Islet of Langerhans (tissue), 1 donor: ENCODE measurements around the gene TASOR.
"Not testable (repeated sequence)": the region's sequence is repeated elsewhere in the genome, so short reads cannot be mapped to it uniquely, and the experiment has no call there.

ENCODE experiments used
- FAIRE-seq: peaks from one replicate; lab custom pipeline; 2011; peaks lifted over from hg19 to GRCh38; lab: Jason Lieb, UNC

Gene TASOR, protein sequence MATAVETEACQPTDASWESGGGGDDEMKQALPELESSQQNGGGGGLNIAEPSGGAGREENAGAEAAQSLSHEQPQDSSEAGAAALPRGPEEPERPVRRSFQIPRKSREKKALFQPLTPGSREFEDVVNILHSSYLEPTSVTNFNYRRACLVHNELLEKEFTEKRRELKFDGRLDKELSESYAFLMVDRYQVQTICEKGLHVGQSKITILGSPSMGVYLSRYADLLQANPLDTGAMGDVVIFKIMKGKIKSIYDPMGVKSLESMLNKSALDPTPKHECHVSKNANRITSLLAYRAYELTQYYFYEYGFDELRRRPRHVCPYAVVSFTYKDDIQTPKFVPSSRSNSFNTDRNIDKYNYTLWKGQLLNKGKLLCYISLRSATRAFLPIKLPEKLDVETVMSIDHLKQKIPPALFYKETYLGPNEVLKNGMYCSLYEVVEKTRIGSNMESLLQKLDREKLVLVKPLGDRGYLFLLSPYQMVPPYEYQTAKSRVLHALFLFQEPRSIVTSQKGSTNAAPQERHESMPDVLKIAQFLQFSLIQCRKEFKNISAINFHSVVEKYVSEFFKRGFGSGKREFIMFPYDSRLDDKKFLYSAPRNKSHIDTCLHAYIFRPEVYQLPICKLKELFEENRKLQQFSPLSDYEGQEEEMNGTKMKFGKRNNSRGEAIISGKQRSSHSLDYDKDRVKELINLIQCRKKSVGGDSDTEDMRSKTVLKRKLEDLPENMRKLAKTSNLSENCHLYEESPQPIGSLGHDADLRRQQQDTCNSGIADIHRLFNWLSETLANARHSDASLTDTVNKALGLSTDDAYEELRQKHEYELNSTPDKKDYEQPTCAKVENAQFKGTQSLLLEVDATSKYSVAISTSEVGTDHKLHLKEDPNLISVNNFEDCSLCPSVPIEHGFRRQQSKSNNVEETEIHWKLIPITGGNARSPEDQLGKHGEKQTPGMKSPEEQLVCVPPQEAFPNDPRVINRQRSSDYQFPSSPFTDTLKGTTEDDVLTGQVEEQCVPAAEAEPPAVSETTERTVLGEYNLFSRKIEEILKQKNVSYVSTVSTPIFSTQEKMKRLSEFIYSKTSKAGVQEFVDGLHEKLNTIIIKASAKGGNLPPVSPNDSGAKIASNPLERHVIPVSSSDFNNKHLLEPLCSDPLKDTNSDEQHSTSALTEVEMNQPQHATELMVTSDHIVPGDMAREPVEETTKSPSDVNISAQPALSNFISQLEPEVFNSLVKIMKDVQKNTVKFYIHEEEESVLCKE (N-terminal part only)

GRCh38 chr3:56683122-56683817, at the start of gene TASOR:
TSS of gene TASOR (minus strand) at chr3:56683265. CDS start at chr3:56683006, 259 bp downstream.
- no peak for FAIRE-seq

GRCh38 chr3:56732109-56732508, 49.0 kb upstream of the TASOR start:
- no peak for FAIRE-seq

GRCh38 chr3:56725175-56725574, 42.1 kb upstream of the TASOR start:
- no peak for FAIRE-seq

- no peak for FAIRE-seq
Measured at GRCh38 chr3:56724676-56725075, 41.6 kb upstream of the TASOR start.

- no peak for FAIRE-seq
Measured at GRCh38 chr3:56720849-56721248, 37.8 kb upstream of the TASOR start.

GRCh38 chr3:56718809-56719208, 35.7 kb upstream of the TASOR start:
- not testable (repeated sequence) for FAIRE-seq

DNA sequence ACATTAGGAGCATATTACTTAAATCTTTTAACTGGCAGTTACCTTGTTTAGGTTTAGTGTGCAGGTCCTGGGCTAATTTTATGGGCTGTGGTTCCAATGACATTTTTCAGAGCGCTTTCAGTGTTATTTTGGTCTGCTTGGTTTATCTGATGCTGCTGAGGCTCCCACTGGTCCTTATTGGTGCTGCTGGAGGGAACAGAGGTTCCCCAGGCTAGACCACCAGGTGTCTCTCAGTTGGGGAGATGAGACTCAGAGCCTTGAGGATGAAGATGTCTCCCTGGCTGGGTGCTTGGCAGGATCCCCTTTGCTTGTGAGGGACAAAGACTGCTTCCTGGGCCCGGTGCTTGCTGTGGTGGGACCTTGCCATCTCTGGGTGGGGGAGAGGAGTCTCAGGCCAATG, 28.3 kb upstream of the TASOR start:
- no peak for FAIRE-seq

GRCh38 chr3:56707412-56707811, 24.3 kb upstream of the TASOR start:
- not testable (repeated sequence) for FAIRE-seq

GRCh38 chr3:56706629-56707028, 23.6 kb upstream of the TASOR start:
- FAIRE-seq, result no peak

DNA sequence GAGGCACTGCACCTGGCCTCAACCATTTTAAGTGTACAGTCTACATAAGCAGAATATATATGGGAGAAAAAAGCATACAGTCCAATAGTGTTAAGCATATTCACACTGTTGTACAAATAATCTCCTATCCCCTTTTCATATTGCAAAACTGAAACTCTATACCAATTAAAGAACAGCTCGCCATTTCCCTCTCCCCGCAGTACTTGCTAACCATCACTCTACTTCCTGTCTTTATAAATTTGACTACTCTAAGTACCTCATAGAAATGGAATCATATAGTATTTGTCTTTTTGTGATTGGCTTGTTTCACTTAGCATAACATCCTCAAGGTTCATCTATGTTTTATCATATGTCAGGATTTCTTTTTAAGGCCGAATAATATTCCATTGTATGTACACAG, 21.6 kb upstream of the TASOR start:
- no peak for FAIRE-seq

DNA sequence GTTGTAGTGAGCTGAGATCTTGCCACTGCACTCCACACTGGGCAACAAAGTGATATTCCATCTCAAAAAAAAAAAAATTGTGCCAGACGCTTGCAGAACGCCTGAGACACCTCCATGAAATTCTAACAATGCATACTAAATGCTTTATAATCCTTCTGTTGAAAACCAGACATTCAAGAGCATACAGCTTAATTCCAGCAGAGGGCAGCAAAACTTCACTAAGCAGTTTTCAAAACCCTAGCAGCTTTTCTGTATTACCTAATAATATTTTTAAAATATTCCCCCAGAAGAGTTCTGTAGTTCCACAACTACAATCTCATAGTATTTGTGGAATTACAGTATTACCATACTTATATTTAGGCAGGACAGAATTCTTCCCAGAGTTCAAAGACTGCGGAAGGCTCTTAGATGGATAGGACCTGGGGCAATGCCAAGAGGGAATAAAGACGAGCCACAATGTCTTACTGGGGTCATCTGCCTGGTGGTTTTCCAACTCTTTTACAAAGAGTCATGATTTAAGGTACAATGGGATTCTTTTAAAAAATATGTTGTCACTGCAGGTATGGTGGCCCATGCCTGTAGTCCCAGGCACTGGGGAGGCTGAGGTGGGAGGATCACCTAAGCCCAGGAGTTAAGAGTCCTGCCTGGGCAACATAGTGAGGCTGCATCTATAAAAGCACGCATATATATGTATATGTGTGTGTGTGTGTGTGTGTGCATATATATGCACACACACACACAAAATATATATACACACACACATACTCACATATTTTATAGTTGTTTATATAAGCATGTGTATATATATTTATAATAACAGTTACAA, 19.6 kb upstream of the TASOR start:
- peak; percentile 100 for FAIRE-seq

DNA sequence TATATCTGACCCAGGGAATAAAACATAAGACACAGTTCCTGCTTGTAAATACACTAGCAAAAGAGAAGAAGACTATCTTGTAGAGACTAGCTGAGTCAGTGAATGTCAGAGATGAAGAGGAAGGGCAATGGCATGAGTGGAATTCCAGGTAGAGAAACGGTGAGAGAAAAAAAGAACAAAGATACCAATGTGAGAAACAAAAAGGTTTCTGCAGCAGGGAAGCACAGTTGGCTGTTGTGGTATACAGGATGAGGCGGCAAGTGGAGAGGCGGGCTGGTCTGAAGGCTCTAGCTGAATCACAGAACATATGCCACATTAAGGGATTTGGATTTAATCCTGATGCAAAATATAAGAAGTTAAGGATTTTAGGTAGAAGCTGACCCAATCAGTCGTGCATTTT, 17.1 kb upstream of the TASOR start:
- no peak for FAIRE-seq

DNA sequence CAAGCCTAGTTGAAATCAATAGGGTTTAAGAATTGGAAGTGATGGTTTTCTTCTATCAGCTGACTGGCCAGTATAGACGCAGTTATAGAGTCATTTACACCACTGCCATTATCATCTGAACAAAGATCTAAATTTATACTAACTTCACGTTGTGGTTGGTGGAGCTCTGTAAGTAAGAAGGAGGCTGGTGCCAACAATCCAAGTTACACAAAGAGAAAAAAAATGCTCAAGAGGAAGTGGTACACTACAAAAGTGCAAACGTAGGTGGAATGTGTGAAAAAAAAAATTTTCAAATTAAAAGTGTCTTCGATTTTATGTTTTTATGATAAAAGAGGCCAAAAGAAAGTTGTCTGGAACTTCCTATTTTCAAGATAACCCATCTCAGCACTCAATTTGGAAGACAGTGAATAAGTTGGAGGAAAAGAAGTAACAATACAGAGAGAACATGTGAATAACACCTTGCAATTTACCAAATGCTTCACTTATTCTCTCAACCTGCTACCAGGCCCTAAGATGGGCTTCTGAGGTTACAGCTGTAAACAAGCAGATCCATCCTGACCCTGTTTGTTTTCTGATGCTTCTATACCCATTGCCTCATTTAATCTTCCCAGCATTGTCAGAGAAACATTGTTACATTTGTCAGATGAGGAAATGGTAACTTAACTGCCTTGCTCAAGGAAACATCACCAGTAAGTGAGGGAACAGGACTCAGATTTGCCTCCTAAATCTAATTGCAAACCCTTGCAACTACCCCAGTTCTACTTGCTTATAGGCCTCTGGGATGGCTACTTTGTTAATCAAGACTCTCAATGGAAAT, 12.0 kb upstream of the TASOR start:
- FAIRE-seq, result no peak

- FAIRE-seq, result no peak
Measured at GRCh38 chr3:56693750-56694149, 10.7 kb upstream of the TASOR start.

GRCh38 chr3:56692520-56693433, 9.7 kb upstream of the TASOR start:
- not testable (repeated sequence) for FAIRE-seq

GRCh38 chr3:56692001-56692365, 8.9 kb upstream of the TASOR start:
- FAIRE-seq, result not testable (repeated sequence)

GRCh38 chr3:56691165-56692000, 8.3 kb upstream of the TASOR start:
- no peak for FAIRE-seq

- FAIRE-seq, result no peak
Measured at GRCh38 chr3:56689303-56689702, 6.2 kb upstream of the TASOR start.
